SKM-1 (cell line): ENCODE results near the gene PSMD7.

ENCODE experiments used
- DNase-seq: peaks from one replicate; lab custom pipeline; 2025; ENCODE audit not compliant: unreplicated experiment; lab: John Stamatoyannopoulos, UW

The PSMD7 gene

GRCh38 chr16:74296432-74297144, at the start of gene PSMD7:
Gene PSMD7, plus strand, starts transcription at chr16:74296814. Its CDS starts 101 bp downstream, at chr16:74296915.
- peak; percentile 90 for DNase-seq

GRCh38 chr16:74249254-74249653, 47.4 kb upstream of the PSMD7 start:
- no peak for DNase-seq

GRCh38 chr16:74249846-74250245, 46.8 kb upstream of the PSMD7 start:
- DNase-seq: no peak

GRCh38 chr16:74252329-74252728, 44.3 kb upstream of the PSMD7 start:
- DNase-seq: no peak

GRCh38 chr16:74253161-74253938, 43.3 kb upstream of the PSMD7 start:
- DNase-seq: no peak

- no peak for DNase-seq
Measured at GRCh38 chr16:74257061-74257460, 39.6 kb upstream of the PSMD7 start.

GRCh38 chr16:74261068-74261467, 35.5 kb upstream of the PSMD7 start:
- DNase-seq: no peak

GRCh38 chr16:74264811-74265210, 31.8 kb upstream of the PSMD7 start:
- DNase-seq: no peak

- DNase-seq: no peak
Measured at GRCh38 chr16:74268372-74268782, 28.2 kb upstream of the PSMD7 start.

GRCh38 chr16:74271872-74272271, 24.7 kb upstream of the PSMD7 start:
- DNase-seq: no peak

- DNase-seq: no peak
Measured at GRCh38 chr16:74275031-74275636, 21.5 kb upstream of the PSMD7 start.

- DNase-seq: no peak
Measured at GRCh38 chr16:74275711-74276110, 20.9 kb upstream of the PSMD7 start.

GRCh38 chr16:74277974-74278373, 18.6 kb upstream of the PSMD7 start:
- DNase-seq: no peak

- DNase-seq: no peak
Measured at GRCh38 chr16:74279266-74279665, 17.3 kb upstream of the PSMD7 start.

- DNase-seq: no peak
Measured at GRCh38 chr16:74279805-74280204, 16.8 kb upstream of the PSMD7 start.

GRCh38 chr16:74280448-74280847, 16.2 kb upstream of the PSMD7 start:
- DNase-seq: no peak

GRCh38 chr16:74281300-74281699, 15.3 kb upstream of the PSMD7 start:
- no peak for DNase-seq

GRCh38 chr16:74283716-74284115, 12.9 kb upstream of the PSMD7 start:
- DNase-seq: no peak

GRCh38 chr16:74288065-74288464, 8.5 kb upstream of the PSMD7 start:
- DNase-seq: no peak

GRCh38 chr16:74290356-74290755, 6.3 kb upstream of the PSMD7 start:
- DNase-seq: no peak

GRCh38 chr16:74291176-74291575, 5.4 kb upstream of the PSMD7 start:
- no peak for DNase-seq

GRCh38 chr16:74291577-74292208, 4.9 kb upstream of the PSMD7 start:
- no peak for DNase-seq
